ENCODE data around the gene HSFX2.
"Not testable (repeated sequence)": the region's sequence is repeated elsewhere in the genome, so short reads cannot be mapped to it uniquely, and the experiment has no call there.

Gene HSFX2

GRCh38 chrX:149595214-149595613, at the start of gene HSFX2:
Gene HSFX2 (minus strand): TSS chrX:149595314. CDS start chrX:149594700, 614 bp downstream.
- not testable (repeated sequence) for DNase-seq (ENCODE audit: low read depth)

GRCh38 chrX:149643496-149643895, 48.4 kb upstream of the HSFX2 start:
- DNase-seq (ENCODE audit: low read depth): no peak

- no peak for DNase-seq (ENCODE audit: low read depth)
Observed at GRCh38 chrX:149641835-149642234, 46.7 kb upstream of the HSFX2 start.

GRCh38 chrX:149641432-149641831, 46.3 kb upstream of the HSFX2 start:
- no peak for DNase-seq (ENCODE audit: low read depth)

- DNase-seq (ENCODE audit: low read depth): no peak
Observed at GRCh38 chrX:149639568-149639967, 44.5 kb upstream of the HSFX2 start.

GRCh38 chrX:149638860-149639259, 43.7 kb upstream of the HSFX2 start:
- DNase-seq (ENCODE audit: low read depth): no peak

GRCh38 chrX:149633511-149633910, 38.4 kb upstream of the HSFX2 start:
- no peak for DNase-seq (ENCODE audit: low read depth)

GRCh38 chrX:149631234-149632165, 36.4 kb upstream of the HSFX2 start, which contains the start of gene TMEM185A:
Gene TMEM185A (minus strand): TSS chrX:149631792. CDS start chrX:149631580, 212 bp downstream.
- no peak for DNase-seq (ENCODE audit: low read depth)

- DNase-seq (ENCODE audit: low read depth): no peak
Observed at GRCh38 chrX:149630681-149631233, 35.6 kb upstream of the HSFX2 start.

- no peak for DNase-seq (ENCODE audit: low read depth)
Observed at GRCh38 chrX:149629730-149630387, 34.7 kb upstream of the HSFX2 start.

- DNase-seq (ENCODE audit: low read depth): no peak
Observed at GRCh38 chrX:149628768-149629167, 33.7 kb upstream of the HSFX2 start.

GRCh38 chrX:149628280-149628679, 33.2 kb upstream of the HSFX2 start:
- no peak for DNase-seq (ENCODE audit: low read depth)

- DNase-seq (ENCODE audit: low read depth): not testable (repeated sequence)
Observed at GRCh38 chrX:149626829-149627228, 31.7 kb upstream of the HSFX2 start.

GRCh38 chrX:149619662-149620061, 24.5 kb upstream of the HSFX2 start:
- DNase-seq (ENCODE audit: low read depth): not testable (repeated sequence)

- DNase-seq (ENCODE audit: low read depth): no peak
Observed at GRCh38 chrX:149618871-149619270, 23.8 kb upstream of the HSFX2 start.

GRCh38 chrX:149611623-149612175, 16.6 kb upstream of the HSFX2 start:
- no peak for DNase-seq (ENCODE audit: low read depth)

- DNase-seq (ENCODE audit: low read depth): no peak
Observed at GRCh38 chrX:149610511-149610910, 15.4 kb upstream of the HSFX2 start.

GRCh38 chrX:149607699-149608098, 12.6 kb upstream of the HSFX2 start:
- DNase-seq (ENCODE audit: low read depth): no peak

- not testable (repeated sequence) for DNase-seq (ENCODE audit: low read depth)
Observed at GRCh38 chrX:149605248-149605885, 10.3 kb upstream of the HSFX2 start.

- DNase-seq (ENCODE audit: low read depth): not testable (repeated sequence)
Observed at GRCh38 chrX:149598603-149599002, 3.5 kb upstream of the HSFX2 start.

GRCh38 chrX:149595943-149596342, 829 bp upstream of the HSFX2 start:
- DNase-seq (ENCODE audit: low read depth): not testable (repeated sequence)

- not testable (repeated sequence) for DNase-seq (ENCODE audit: low read depth)
Observed at GRCh38 chrX:149590993-149591392, 4.1 kb downstream of the HSFX2 start.

All from non-pigmented ciliary epithelial cell (primary cell).